GM13977 (cell line): ENCODE measurements around the gene EHD2.
"Not testable (repeated sequence)": the region's sequence is repeated elsewhere in the genome, so short reads cannot be mapped to it uniquely, and the experiment has no call there.

Source experiments
- DNase-seq: peaks from one replicate; pipeline ENCODE4 v3.0.0; 2012; ENCODE audit warnings: low spot score
- in situ Hi-C: fragments of 300-500 bp; cut with MboI; formaldehyde crosslinking; loops from one replicate; pipeline ENCODE4 v1.12.0; 2022; ENCODE audit warnings: low sequenced_read_pairs, low pct_unique_long_range_greater_than_20kb, mixed read lengths, inconsistent platforms; ENCODE audit not compliant: unreplicated experiment
- TF ChIP-seq, protein P1 (sequence below): IDR thresholded peaks from 2 replicates; pipeline ENCODE4 v1.5.1; 2012; ENCODE audit warnings: mild to moderate bottlenecking, control low read depth; ENCODE audit not compliant: insufficient read depth; ENCODE audit errors: extremely low read depth, missing control alignments

EHD2 gene

DNA sequence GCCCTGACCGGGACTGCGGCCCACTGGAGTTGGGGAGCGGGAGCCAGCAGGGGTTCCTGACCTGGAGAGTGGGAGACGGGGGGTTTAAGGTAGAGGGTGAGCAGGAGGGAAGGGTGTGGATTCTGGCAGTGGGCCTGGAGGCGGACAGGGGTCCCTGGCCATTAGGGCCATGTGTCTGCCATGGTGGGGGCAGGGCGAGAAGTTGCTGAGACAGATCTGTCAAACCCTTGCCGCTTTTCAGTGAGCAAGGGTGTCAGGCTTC, 53.1 kb downstream of the EHD2 start:
- in situ Hi-C loops = no loop called here
- DNase-seq = no peak
- TF ChIP-seq, protein P1, sequence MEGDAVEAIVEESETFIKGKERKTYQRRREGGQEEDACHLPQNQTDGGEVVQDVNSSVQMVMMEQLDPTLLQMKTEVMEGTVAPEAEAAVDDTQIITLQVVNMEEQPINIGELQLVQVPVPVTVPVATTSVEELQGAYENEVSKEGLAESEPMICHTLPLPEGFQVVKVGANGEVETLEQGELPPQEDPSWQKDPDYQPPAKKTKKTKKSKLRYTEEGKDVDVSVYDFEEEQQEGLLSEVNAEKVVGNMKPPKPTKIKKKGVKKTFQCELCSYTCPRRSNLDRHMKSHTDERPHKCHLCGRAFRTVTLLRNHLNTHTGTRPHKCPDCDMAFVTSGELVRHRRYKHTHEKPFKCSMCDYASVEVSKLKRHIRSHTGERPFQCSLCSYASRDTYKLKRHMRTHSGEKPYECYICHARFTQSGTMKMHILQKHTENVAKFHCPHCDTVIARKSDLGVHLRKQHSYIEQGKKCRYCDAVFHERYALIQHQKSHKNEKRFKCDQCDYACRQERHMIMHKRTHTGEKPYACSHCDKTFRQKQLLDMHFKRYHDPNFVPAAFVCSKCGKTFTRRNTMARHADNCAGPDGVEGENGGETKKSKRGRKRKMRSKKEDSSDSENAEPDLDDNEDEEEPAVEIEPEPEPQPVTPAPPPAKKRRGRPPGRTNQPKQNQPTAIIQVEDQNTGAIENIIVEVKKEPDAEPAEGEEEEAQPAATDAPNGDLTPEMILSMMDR = no peak

GRCh38 chr19:47766670-47767069, 53.4 kb downstream of the EHD2 start:
- TF ChIP-seq, protein P1 = no peak
- in situ Hi-C loops = no loop called here
- DNase-seq = no peak

DNA sequence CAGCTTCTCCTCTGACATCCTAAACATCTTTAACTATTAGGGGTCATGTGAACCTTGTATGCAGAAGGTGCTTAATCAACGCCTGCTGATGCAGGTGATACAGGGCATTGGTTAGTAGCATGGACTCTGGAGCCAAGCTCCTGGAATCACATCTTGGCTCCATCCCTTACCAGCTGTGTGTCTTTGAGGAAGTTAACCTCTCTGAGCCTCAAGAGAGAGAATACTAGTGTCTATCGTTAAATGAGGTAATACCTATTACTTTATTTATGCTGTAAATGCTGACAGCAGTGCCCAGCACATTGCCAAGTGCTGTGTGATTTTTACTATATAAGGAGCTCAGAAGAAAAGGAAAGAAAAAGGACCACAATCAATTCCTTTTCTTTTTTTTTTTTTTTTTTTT, 54.1 kb downstream of the EHD2 start:
- TF ChIP-seq, protein P1 = no peak
- DNase-seq = no peak
- in situ Hi-C loops = no loop called here

GRCh38 chr19:47768604-47769003, 55.4 kb downstream of the EHD2 start:
- in situ Hi-C loops = no loop called here
- no peak for DNase-seq

DNA sequence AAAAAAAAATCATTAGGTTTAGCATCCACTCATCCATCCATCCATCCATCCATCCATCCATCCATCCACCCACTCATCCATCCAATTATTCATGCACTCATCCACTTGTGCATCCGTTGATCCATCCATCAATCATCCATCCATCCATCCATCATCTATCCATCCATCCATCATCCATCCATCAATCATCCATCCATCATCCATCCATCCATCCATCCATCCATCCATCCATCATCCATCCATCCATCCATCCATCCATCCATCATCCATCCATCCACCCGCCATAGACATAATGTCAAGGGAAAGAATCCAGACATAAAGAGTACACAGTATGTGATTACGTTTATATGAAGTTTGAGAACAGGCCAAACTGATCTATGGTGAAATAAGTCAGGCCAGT, 56.3 kb downstream of the EHD2 start:
- TF ChIP-seq, protein P1 = no peak
- no peak for DNase-seq
- in situ Hi-C loops = no loop called here

More at GRCh38 chr19:47768604-47769003, 55.4 kb downstream of the EHD2 start:
- TF ChIP-seq, protein P1 = no peak

DNA sequence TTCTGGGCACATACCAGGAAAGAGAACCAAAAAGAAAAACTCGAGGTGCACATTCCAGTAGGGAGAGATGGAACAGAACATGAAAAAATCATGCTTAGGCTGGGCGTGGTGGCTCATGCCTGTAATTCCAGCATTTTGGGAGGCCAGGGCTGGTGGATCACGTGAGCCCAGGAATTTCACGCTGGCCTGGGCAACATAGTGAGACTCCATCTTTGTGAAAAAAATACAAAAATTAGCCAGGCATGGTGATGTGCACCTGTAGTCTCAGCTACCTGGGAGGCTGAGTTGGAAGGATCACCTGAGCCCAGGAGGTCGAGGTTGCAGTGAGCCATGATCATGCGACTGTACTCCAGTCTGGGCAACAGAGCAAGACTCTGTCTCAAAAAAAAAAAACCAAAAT, 58.1 kb downstream of the EHD2 start:
- in situ Hi-C loops, DNase-seq: not testable (repeated sequence)

DNA sequence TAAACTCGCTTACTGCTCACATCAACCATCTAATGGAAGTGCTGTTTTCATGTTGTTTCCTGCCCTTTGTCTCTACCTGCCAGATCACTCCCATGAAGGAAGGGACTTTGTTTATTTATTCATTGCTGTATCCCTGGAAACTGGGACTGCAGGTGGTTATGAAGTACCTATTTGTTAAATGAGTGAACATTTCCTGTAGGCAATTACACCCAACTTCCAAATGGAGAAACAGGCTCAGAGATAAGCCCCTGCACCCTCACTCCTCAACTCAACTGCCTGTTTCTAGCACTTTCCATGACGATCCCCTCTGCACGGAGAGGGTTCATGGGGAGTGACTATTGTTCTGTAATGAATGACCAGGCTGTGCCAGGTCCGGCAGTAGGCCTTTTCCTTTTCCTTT, 63.3 kb downstream of the EHD2 start:
- TF ChIP-seq, protein P1 = no peak
- no peak for DNase-seq
- in situ Hi-C loops = no loop called here

DNA sequence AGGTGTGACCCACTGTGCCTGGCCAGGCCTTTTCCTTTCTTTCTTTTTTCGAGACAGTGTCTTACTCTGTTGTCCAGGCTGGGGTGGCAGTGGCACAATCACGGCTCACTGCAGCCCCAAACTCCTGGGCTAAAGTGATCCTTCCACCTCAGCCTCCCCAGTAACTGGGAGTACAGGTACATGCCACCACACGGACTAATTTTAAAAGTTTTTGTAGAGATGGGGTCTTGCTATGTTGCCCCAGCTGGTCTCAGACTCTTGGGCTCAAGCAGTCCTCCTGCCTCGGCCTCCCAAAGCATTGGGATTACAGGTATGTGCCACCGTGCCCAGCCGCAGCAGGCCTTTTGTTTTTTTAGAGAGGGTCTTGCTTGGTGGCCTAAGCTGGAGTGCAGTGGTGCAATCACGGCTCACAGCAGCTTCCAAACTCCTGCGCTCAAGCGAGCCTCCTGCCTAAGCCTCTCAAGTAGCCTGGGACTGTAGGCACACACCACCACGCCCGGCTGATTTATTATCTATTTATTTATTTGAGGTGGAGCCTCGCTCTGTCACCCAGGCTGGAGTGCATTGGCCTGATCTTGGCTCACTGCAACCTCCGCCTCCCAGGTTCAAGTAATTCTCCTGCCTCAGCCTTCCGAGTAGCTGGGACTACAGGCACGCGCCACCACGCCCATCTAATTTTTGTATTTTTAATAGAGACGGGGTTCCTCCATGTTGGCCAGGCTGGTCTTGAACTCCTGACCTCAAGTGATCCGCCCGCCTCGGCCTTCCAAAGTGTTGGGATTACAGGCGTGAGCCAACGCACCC, 64.2 kb downstream of the EHD2 start:
- in situ Hi-C loops, DNase-seq: not testable (repeated sequence)
